B cell (primary cell): ENCODE data around the gene KLHL6. TPM values are rescaled to one million over a fixed set of nuclear protein-coding genes. Genes with fewer than 3 reads are reported as not detected.

ENCODE experiments used
- ATAC-seq: fragments of 200-7000 bp; cut with Tn5 transposase; one replicate; pipeline ENCODE4 v1.10.0; 2021; ENCODE audit warnings: low read depth, mild to moderate bottlenecking, moderate number of reproducible peaks, moderate library complexity
- CTCF ChIA-PET: fragments of 350-600 bp; sonication (Branson Sonifier 250); formaldehyde crosslinking; loops from one replicate; lab custom pipeline; 2021; ENCODE audit warnings: antibody characterized with exemption, inconsistent platforms; lab: Charles Lee
- POLR2A ChIA-PET: fragments of 350-600 bp; sonication (Branson Sonifier 250); formaldehyde crosslinking; loops from one replicate; lab custom pipeline; 2021; ENCODE audit warnings: antibody characterized with exemption; lab: Charles Lee
- DNase-seq: peaks from one replicate; pipeline ENCODE4 v3.0.0; 2013
- H2AFZ ChIP-seq: 2 replicates; pipeline ENCODE4 v1.6.1; 2012; ENCODE audit warnings: mild to moderate bottlenecking, low read depth, low read length; ENCODE audit not compliant: insufficient read depth, poor library complexity, severe bottlenecking
- H3K27ac ChIP-seq, 2 donors: 1 replicate in 1 of 2; 2 replicates in 1 of 2; pipeline ENCODE4 v1.5.1; 2012 to 2013; ENCODE audit warnings: low read length in 2 of 2, mild to moderate bottlenecking in 2 of 2, moderate library complexity in 1 of 2
- H3K27me3 ChIP-seq, 4 experiments: fragments of 200-600 bp in 1 of 4; sonication (generic) in 1 of 4; replicated peaks in 1 of 4; 1 replicate in 2 of 4; 2 replicates in 2 of 4; pipeline versions ENCODE4 v1.6.1 to v1.7.0; 2013 to 2016; ENCODE audit warnings: low read length in 3 of 4, mild to moderate bottlenecking in 2 of 4, mixed read lengths in 1 of 4, moderate library complexity in 1 of 4; ENCODE audit not compliant: insufficient read depth in 4 of 4, control insufficient read depth in 3 of 4; ENCODE audit errors: control extremely low read depth in 1 of 4
- H3K36me3 ChIP-seq, 2 experiments: replicated peaks in 1 of 2; 1 replicate in 1 of 2; 2 replicates in 1 of 2; pipeline versions ENCODE4 v1.6.1 to v1.7.1; 2013; ENCODE audit warnings: low read length in 1 of 2; ENCODE audit not compliant: insufficient read depth in 2 of 2, control insufficient read depth in 1 of 2; ENCODE audit errors: control extremely low read depth in 1 of 2, extremely low read depth in 1 of 2
- H3K4me1 ChIP-seq, 2 donors: fragments of 200-600 bp in 1 of 2; sonication (generic) in 1 of 2; 1 replicate in 1 of 2; 2 replicates in 1 of 2; pipeline versions ENCODE4 v1.5.1 to v1.6.1; 2013 to 2017; ENCODE audit warnings: low read length in 2 of 2; ENCODE audit not compliant: control insufficient read depth in 2 of 2, insufficient read depth in 2 of 2
- H3K4me2 ChIP-seq: replicated peaks from 2 replicates; pipeline ENCODE3; 2012; ENCODE audit warnings: mild to moderate bottlenecking, low read depth, low read length; ENCODE audit not compliant: poor library complexity, severe bottlenecking
- H3K4me3 ChIP-seq, 5 experiments: fragments of 200-600 bp in 1 of 5; sonication (generic) in 1 of 5; 1 replicate in 3 of 5; 2 replicates in 2 of 5; pipeline versions ENCODE4 v1.5.1 to v1.7.0; 2011 to 2016; ENCODE audit warnings: low read length in 4 of 5, mild to moderate bottlenecking in 4 of 5, low read depth in 2 of 5, control low read depth in 1 of 5, moderate library complexity in 1 of 5; ENCODE audit not compliant: insufficient read depth in 1 of 5; ENCODE audit errors: control extremely low read depth in 1 of 5, extremely low read depth in 1 of 5
- H3K79me2 ChIP-seq: fragments of 200-600 bp; sonication (generic); one replicate; pipeline ENCODE4 v1.6.0; 2016; ENCODE audit warnings: low read length; ENCODE audit not compliant: control insufficient read depth, insufficient read depth
- H3K9ac ChIP-seq: fragments of 200-600 bp; sonication (generic); 2 replicates; pipeline ENCODE4 v1.6.1; 2017; ENCODE audit warnings: mild to moderate bottlenecking, low read length, moderate library complexity
- H3K9me3 ChIP-seq, 3 donors: one replicate each; pipeline versions ENCODE4 v1.6.1 to v1.7.1; 2013; ENCODE audit warnings: low read length in 2 of 3; ENCODE audit not compliant: control insufficient read depth in 2 of 3, insufficient read depth in 1 of 3; ENCODE audit errors: control extremely low read depth in 1 of 3
- H4K20me1 ChIP-seq: 2 replicates; pipeline ENCODE4 v1.6.0; 2012; ENCODE audit warnings: mild to moderate bottlenecking, low read length; ENCODE audit not compliant: insufficient read depth, control insufficient read depth, poor library complexity, severe bottlenecking
- H3K27ac Mint-ChIP-seq: one replicate; pipeline ENCODE4 v1.8.0; 2021; ENCODE audit warnings: mixed read lengths
- H3K27me3 Mint-ChIP-seq: one replicate; pipeline ENCODE4 v1.8.0; 2021; ENCODE audit warnings: mixed read lengths
- H3K4me1 Mint-ChIP-seq: one replicate; pipeline ENCODE4 v1.8.0; 2021; ENCODE audit warnings: mixed read lengths
- H3K4me3 Mint-ChIP-seq: one replicate; pipeline ENCODE4 v1.8.0; 2021; ENCODE audit warnings: mixed read lengths
- H3K9me3 Mint-ChIP-seq: one replicate; pipeline ENCODE4 v1.8.0; 2022; ENCODE audit warnings: mixed read lengths; ENCODE audit not compliant: insufficient read depth
- EZH2 ChIP-seq: IDR thresholded peaks from 2 replicates; pipeline ENCODE4 v1.6.1; 2012; ENCODE audit warnings: borderline replicate concordance, low read depth, mild to moderate bottlenecking, moderate library complexity, low read length; ENCODE audit not compliant: insufficient read depth, poor library complexity, severe bottlenecking
- WGBS: methylation state at CpG from one replicate; pipeline ENCODE4 v1.1.5; 2013; ENCODE audit warnings: missing lambda C conversion rate; ENCODE audit not compliant: insufficient coverage; 5-methylcytosine and 5-hydroxymethylcytosine counted together
- intact Hi-C: fragments of 100-400 bp; cut with micrococcal nuclease; formaldehyde crosslinking; loops from one replicate; pipeline ENCODE4 v1.10.0; 2022
- polyA plus RNA-seq: library from polyadenylated mRNA; depleted of rRNA; stranded (reverse); fragments of >200 nt; gene quantifications from 2 replicates; pipeline ENCODE4 v1.2.3, GENCODE V29; 2012
- total RNA-seq, 2 donors: library from RNA; stranded (reverse); fragments of 120-200 nt in 1 of 2; gene quantifications; 1 replicate in 1 of 2; 2 replicates in 1 of 2; pipeline versions ENCODE4 v1.2.3 to v1.2.4, GENCODE V29; 2013 to 2022
- TF ChIP-seq, protein P1 (sequence below): fragments of 200-600 bp; IDR thresholded peaks from one replicate; pipeline ENCODE4 v1.8.0; 2022; ENCODE audit warnings: antibody characterized with exemption, mild to moderate bottlenecking

Gene KLHL6
- total and polyA plus RNA-seq, 2 donors (not counting 1 experiment from before 2014, with no cell fraction given), result 29.6 to 69.7 TPM

DNA sequence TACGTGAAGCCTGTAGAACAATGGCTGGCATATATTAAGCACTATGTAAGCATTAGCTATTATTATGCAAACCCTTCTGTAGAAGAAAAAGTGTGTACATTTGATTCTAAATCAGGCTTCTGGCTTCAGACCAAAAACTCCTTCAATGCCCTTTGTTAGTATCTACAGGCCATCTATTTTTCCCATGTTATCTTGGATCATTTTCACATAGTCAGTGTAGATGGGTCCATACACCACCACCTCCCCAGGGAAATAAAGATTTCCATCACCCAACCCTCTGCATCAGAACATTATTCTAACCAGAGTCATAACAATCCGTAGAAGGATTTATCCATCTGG, 8.0 kb upstream of the KLHL6 start:
- intact Hi-C loops, result no loop called here
- no CpG with 5 or more reads among the region's 2 CpGs for WGBS
- CTCF ChIA-PET, result interaction anchor here (1.1 kb wide), 1 partner anchor 94 kb away, joined by 4 read pairs; no protein-coding TSS in a partner anchor
- TF ChIP-seq, protein P1, sequence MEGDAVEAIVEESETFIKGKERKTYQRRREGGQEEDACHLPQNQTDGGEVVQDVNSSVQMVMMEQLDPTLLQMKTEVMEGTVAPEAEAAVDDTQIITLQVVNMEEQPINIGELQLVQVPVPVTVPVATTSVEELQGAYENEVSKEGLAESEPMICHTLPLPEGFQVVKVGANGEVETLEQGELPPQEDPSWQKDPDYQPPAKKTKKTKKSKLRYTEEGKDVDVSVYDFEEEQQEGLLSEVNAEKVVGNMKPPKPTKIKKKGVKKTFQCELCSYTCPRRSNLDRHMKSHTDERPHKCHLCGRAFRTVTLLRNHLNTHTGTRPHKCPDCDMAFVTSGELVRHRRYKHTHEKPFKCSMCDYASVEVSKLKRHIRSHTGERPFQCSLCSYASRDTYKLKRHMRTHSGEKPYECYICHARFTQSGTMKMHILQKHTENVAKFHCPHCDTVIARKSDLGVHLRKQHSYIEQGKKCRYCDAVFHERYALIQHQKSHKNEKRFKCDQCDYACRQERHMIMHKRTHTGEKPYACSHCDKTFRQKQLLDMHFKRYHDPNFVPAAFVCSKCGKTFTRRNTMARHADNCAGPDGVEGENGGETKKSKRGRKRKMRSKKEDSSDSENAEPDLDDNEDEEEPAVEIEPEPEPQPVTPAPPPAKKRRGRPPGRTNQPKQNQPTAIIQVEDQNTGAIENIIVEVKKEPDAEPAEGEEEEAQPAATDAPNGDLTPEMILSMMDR, result no peak
- no peak for TF ChIP-seq EZH2
- H3K4me2 ChIP-seq, result no peak overlapping the region
- H4K20me1 ChIP-seq, result no peaks in the 10 kb centered on the region
- no peak overlapping the region for H3K4me3 ChIP-seq
- no peaks in the 10 kb centered on the region for H3K36me3 ChIP-seq
- H3K4me1 Mint-ChIP-seq, result peaks cover 8% of the 10 kb centered on the region
- H3K27me3 Mint-ChIP-seq, result no peaks in the 10 kb centered on the region
- H3K27me3 ChIP-seq, result no peaks in the 10 kb centered on the region
- no peak overlapping the region for H3K27ac Mint-ChIP-seq
- no peaks in the 10 kb centered on the region for H3K9me3 Mint-ChIP-seq
- no peak overlapping the region for H3K4me3 Mint-ChIP-seq
- H3K79me2 ChIP-seq, result no peaks in the 10 kb centered on the region
- H2AFZ ChIP-seq, result no peak overlapping the region
- H3K9ac ChIP-seq, result no peak overlapping the region
- H3K9me3 ChIP-seq, result peaks cover 0 to 3% (median 0%) of the 10 kb centered on the region in 3 donors
- DNase-seq (no peak), ATAC-seq (no peak)
- peaks cover 4% of the 10 kb centered on the region in 2 donors for H3K4me1 ChIP-seq
- no peak overlapping the region for H3K27ac ChIP-seq
- POLR2A ChIA-PET, result no interaction called here

DNA sequence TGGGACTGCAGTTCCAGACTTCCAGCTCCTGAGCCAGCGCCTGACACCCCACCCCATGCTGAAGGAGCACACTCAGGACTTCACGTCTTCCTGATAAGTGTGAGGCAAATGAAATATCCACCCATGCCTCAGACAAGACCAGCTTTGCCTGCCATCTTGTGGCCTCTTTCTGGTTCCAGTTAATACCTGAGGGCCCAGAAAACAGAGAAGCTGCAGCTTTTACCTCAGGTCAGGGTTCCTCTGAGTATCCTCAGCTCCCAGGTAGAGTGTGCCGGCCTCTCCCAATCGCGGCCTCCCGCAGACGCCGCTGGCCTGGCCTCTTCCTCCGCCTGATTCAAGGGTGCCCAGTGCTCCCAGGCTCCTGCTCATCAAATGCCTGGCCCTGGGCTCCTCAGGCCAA, 5.1 kb upstream of the KLHL6 start:
- ATAC-seq (peak; percentile 49), DNase-seq (peak; percentile 62)
- H3K9me3 ChIP-seq, result peaks cover 0 to 3% (median 0%) of the 10 kb centered on the region in 3 donors
- H3K9me3 Mint-ChIP-seq, result no peaks in the 10 kb centered on the region
- no peak for TF ChIP-seq EZH2
- TF ChIP-seq, protein P1, result peak; percentile 33
- no peak overlapping the region for H2AFZ ChIP-seq
- no peaks in the 10 kb centered on the region for H3K79me2 ChIP-seq
- ChIA-PET CTCF (interaction anchor here (0.6 to 3.7 kb wide), 32 partner anchors 9 to 438 kb away, joined by 3 to 37 read pairs (median 5); no protein-coding TSS in a partner anchor), POLR2A (no interaction called here)
- no peaks in the 10 kb centered on the region for H3K36me3 ChIP-seq
- H3K4me3 Mint-ChIP-seq, result no peak overlapping the region
- no peak overlapping the region for H3K27ac ChIP-seq
- no peak overlapping the region for H3K4me3 ChIP-seq
- no peaks in the 10 kb centered on the region for H3K27me3 ChIP-seq
- H3K4me1 ChIP-seq, result peaks cover 12 to 14% of the 10 kb centered on the region in 2 donors
- no peak overlapping the region for H3K27ac Mint-ChIP-seq
- intact Hi-C loops, result loop anchor here (1.0 kb wide), 2 partner anchors 80 to 91 kb away; no protein-coding TSS in a partner anchor
- no peak overlapping the region for H3K9ac ChIP-seq
- peaks cover 19% of the 10 kb centered on the region for H3K4me1 Mint-ChIP-seq
- WGBS, result 90% methylated on average over 9 of the region's 9 CpGs
- no peak overlapping the region for H3K4me2 ChIP-seq
- no peaks in the 10 kb centered on the region for H4K20me1 ChIP-seq
- no peaks in the 10 kb centered on the region for H3K27me3 Mint-ChIP-seq
